ENCODE measurements around the gene CHST4. TPM values are rescaled to one million over a fixed set of nuclear protein-coding genes. Genes with fewer than 3 reads are reported as not detected.
A peak's percentile ranks its signal among the peaks of the same experiment; 100 is the strongest.
"Not testable (repeated sequence)": the region's sequence is repeated elsewhere in the genome, so short reads cannot be mapped to it uniquely, and the experiment has no call there.

The CHST4 gene
- 0.21 TPM for total RNA-seq

GRCh38 chr16:71526111-71526631 is at the start of gene CHST4:
CHST4 (plus strand) TSS chr16:71526426; CDS start chr16:71536678, 10,252 bp downstream.
- peak; percentile 13 for DNase-seq

- DNase-seq = no peak
Observed at GRCh38 chr16:71476457-71477124, 49.6 kb upstream of the CHST4 start.

- DNase-seq = no peak
Observed at GRCh38 chr16:71479420-71479819, 46.8 kb upstream of the CHST4 start.

- DNase-seq = no peak
Observed at GRCh38 chr16:71480956-71481355, 45.3 kb upstream of the CHST4 start.

- DNase-seq = no peak
Observed at GRCh38 chr16:71482569-71482968, 43.7 kb upstream of the CHST4 start.

- DNase-seq = peak; percentile 96
Observed at GRCh38 chr16:71484006-71484893, 42.0 kb upstream of the CHST4 start.

GRCh38 chr16:71489122-71489521 is 37.1 kb upstream of the CHST4 start, which contains the start of gene ZNF19:
ZNF19 (minus strand) TSS chr16:71489324; CDS start chr16:71482114, 7,210 bp downstream.
- DNase-seq = no peak

- no peak for DNase-seq
Observed at GRCh38 chr16:71490361-71490760, 35.9 kb upstream of the CHST4 start.

- no peak for DNase-seq
Observed at GRCh38 chr16:71491054-71491453, 35.2 kb upstream of the CHST4 start.

GRCh38 chr16:71492786-71493185 is 33.4 kb upstream of the CHST4 start:
- no peak for DNase-seq

- DNase-seq = no peak
Observed at GRCh38 chr16:71493213-71493612, 33.0 kb upstream of the CHST4 start.

GRCh38 chr16:71498031-71498430 is 28.2 kb upstream of the CHST4 start:
- DNase-seq = no peak

- DNase-seq = peak; percentile 74
Observed at GRCh38 chr16:71499775-71500364, 26.4 kb upstream of the CHST4 start.

GRCh38 chr16:71500964-71501363 is 25.3 kb upstream of the CHST4 start:
- no peak for DNase-seq

- no peak for DNase-seq
Observed at GRCh38 chr16:71501547-71501946, 24.7 kb upstream of the CHST4 start.

- not testable (repeated sequence) for DNase-seq
Observed at GRCh38 chr16:71504051-71504450, 22.2 kb upstream of the CHST4 start.

- DNase-seq = no peak
Observed at GRCh38 chr16:71504901-71505300, 21.3 kb upstream of the CHST4 start.

GRCh38 chr16:71507061-71507460 is 19.2 kb upstream of the CHST4 start:
- no peak for DNase-seq

- DNase-seq = no peak
Observed at GRCh38 chr16:71513302-71513701, 12.9 kb upstream of the CHST4 start.

- no peak for DNase-seq
Observed at GRCh38 chr16:71514476-71514875, 11.8 kb upstream of the CHST4 start.

GRCh38 chr16:71515026-71515425 is 11.2 kb upstream of the CHST4 start:
- DNase-seq = no peak

- no peak for DNase-seq
Observed at GRCh38 chr16:71520550-71520949, 5.7 kb upstream of the CHST4 start.

Data from tongue (tissue), 2 donors.